H9 (cell line): ENCODE data around the gene EDA. TPM values are rescaled to one million over a fixed set of nuclear protein-coding genes. Genes with fewer than 3 reads are reported as not detected.

ENCODE experiments used
- DNase-seq: peaks from one replicate; pipeline ENCODE4 v3.0.0-alpha.2; 2017
- H2AFZ ChIP-seq: one replicate; pipeline ENCODE4 v1.6.1; 2013; ENCODE audit warnings: mild to moderate bottlenecking, low read length, control low read depth, moderate library complexity
- H2AK5ac ChIP-seq: 2 replicates; pipeline ENCODE4 v1.6.1; 2013; ENCODE audit warnings: low read length, control low read depth, mixed read lengths; ENCODE audit not compliant: insufficient read length
- H2BK120ac ChIP-seq: one replicate; pipeline ENCODE4 v1.6.1; 2013; ENCODE audit warnings: low read depth, mild to moderate bottlenecking, low read length, control low read depth, inconsistent platforms; ENCODE audit not compliant: poor library complexity, severe bottlenecking
- H2BK12ac ChIP-seq: 2 replicates; pipeline ENCODE4 v1.6.1; 2013; ENCODE audit warnings: low read length, control low read depth, mixed read lengths, low read depth; ENCODE audit not compliant: insufficient read length
- H2BK15ac ChIP-seq: 2 replicates; pipeline ENCODE4 v1.6.1; 2013; ENCODE audit warnings: low read depth, low read length, control low read depth
- H2BK20ac ChIP-seq: one replicate; pipeline ENCODE4 v1.6.1; 2013; ENCODE audit warnings: low read depth, mild to moderate bottlenecking, low read length, control low read depth, inconsistent platforms; ENCODE audit not compliant: poor library complexity, severe bottlenecking
- H2BK5ac ChIP-seq: 2 replicates; pipeline ENCODE4 v1.6.1; 2013; ENCODE audit warnings: low read length, control low read depth, mixed read lengths; ENCODE audit not compliant: insufficient read length
- H3K14ac ChIP-seq: 2 replicates; pipeline ENCODE4 v1.6.1; 2013; ENCODE audit warnings: low read length, control low read depth; ENCODE audit not compliant: insufficient read depth
- H3K18ac ChIP-seq: 2 replicates; pipeline ENCODE4 v1.6.1; 2013; ENCODE audit warnings: low read depth, mild to moderate bottlenecking, mixed read lengths, low read length, control low read depth; ENCODE audit not compliant: insufficient read length
- H3K23ac ChIP-seq: 2 replicates; pipeline ENCODE4 v1.6.1; 2013; ENCODE audit warnings: low read length, control low read depth, mixed read lengths, low read depth; ENCODE audit not compliant: insufficient read length
- H3K23me2 ChIP-seq: 2 replicates; pipeline ENCODE4 v1.6.1; 2013; ENCODE audit warnings: low read depth, mild to moderate bottlenecking, mixed read lengths, low read length, control low read depth; ENCODE audit not compliant: insufficient read length, poor library complexity, severe bottlenecking
- H3K27ac ChIP-seq: 2 replicates; pipeline ENCODE4 v1.5.1; 2013; ENCODE audit warnings: low read length, control low read depth, mixed read lengths, low read depth; ENCODE audit not compliant: insufficient read length
- H3K27me3 ChIP-seq: 2 replicates; pipeline ENCODE4 v1.6.1; 2013; ENCODE audit warnings: low read length, control low read depth, inconsistent platforms; ENCODE audit not compliant: insufficient read depth
- H3K4ac ChIP-seq: 2 replicates; pipeline ENCODE4 v1.6.1; 2013; ENCODE audit warnings: low read depth, mild to moderate bottlenecking, control low read depth, inconsistent platforms, low read length, moderate library complexity
- H3K4me1 ChIP-seq: 2 replicates; pipeline ENCODE4 v1.6.1; 2013; ENCODE audit warnings: low read length, control low read depth, inconsistent platforms; ENCODE audit not compliant: insufficient read depth
- H3K4me2 ChIP-seq: 2 replicates; pipeline ENCODE4 v1.6.1; 2013; ENCODE audit warnings: low read length, control low read depth, mixed read lengths; ENCODE audit not compliant: insufficient read length, insufficient read depth
- H3K56ac ChIP-seq: 2 replicates; pipeline ENCODE4 v1.6.1; 2013; ENCODE audit warnings: low read depth, mild to moderate bottlenecking, mixed read lengths, low read length, control low read depth; ENCODE audit not compliant: insufficient read length
- H3K79me1 ChIP-seq: 2 replicates; pipeline ENCODE4 v1.6.1; 2013; ENCODE audit warnings: low read depth, mild to moderate bottlenecking, moderate library complexity, low read length, control low read depth, inconsistent platforms; ENCODE audit not compliant: insufficient read depth, poor library complexity, severe bottlenecking
- H3K79me2 ChIP-seq: 2 replicates; pipeline ENCODE4 v1.6.1; 2013; ENCODE audit warnings: low read length, control low read depth, inconsistent platforms; ENCODE audit not compliant: insufficient read depth
- H3K9ac ChIP-seq: 2 replicates; pipeline ENCODE4 v1.6.1; 2013; ENCODE audit warnings: low read length, control low read depth, mixed read lengths; ENCODE audit not compliant: insufficient read length; ENCODE audit errors: extremely low read depth
- H3K9me3 ChIP-seq: one replicate; pipeline ENCODE4 v1.6.1; 2013; ENCODE audit warnings: low read depth, low read length, inconsistent platforms; ENCODE audit not compliant: control insufficient read depth
- H3T11ph ChIP-seq: one replicate; pipeline ENCODE4 v1.6.1; 2013; ENCODE audit warnings: mild to moderate bottlenecking, low read length, control low read depth, inconsistent platforms
- H4K20me1 ChIP-seq: one replicate; pipeline ENCODE4 v1.6.1; 2013; ENCODE audit not compliant: control insufficient read depth, insufficient read length, insufficient read depth
- H4K5ac ChIP-seq: 2 replicates; pipeline ENCODE4 v1.6.1; 2013; ENCODE audit warnings: low read depth, mild to moderate bottlenecking, mixed read lengths, low read length, control low read depth; ENCODE audit not compliant: insufficient read length
- H4K8ac ChIP-seq: replicated peaks from 2 replicates; pipeline ENCODE4 v1.6.1; 2013; ENCODE audit warnings: low read length, control low read depth, mixed read lengths, low read depth; ENCODE audit not compliant: insufficient read length
- H4K91ac ChIP-seq: 2 replicates; pipeline ENCODE4 v1.6.1; 2013; ENCODE audit warnings: low read depth, mild to moderate bottlenecking, moderate library complexity, mixed read lengths, low read length, control low read depth; ENCODE audit not compliant: insufficient read length
- H3K27ac Mint-ChIP-seq, 3 experiments: 2 replicates in 2 of 3; 3 replicates in 1 of 3; pipeline ENCODE4 v1.8.0; 2020 to 2021; ENCODE audit warnings: mixed read lengths in 3 of 3, mild to moderate bottlenecking in 1 of 3, moderate library complexity in 1 of 3
- H3K27me3 Mint-ChIP-seq: 2 replicates; pipeline ENCODE4 v1.8.0; 2021; ENCODE audit warnings: low read depth, mild to moderate bottlenecking, moderate library complexity, mixed read lengths
- H3K36me3 Mint-ChIP-seq, 3 experiments: 2 replicates in 2 of 3; 3 replicates in 1 of 3; pipeline ENCODE4 v1.8.0; 2020 to 2021; ENCODE audit warnings: low read depth in 3 of 3, mixed read lengths in 3 of 3; ENCODE audit not compliant: insufficient read depth in 1 of 3
- H3K4me1 Mint-ChIP-seq, 2 experiments: 2 replicates each; pipeline ENCODE4 v1.8.0; 2020; ENCODE audit warnings: mixed read lengths in 2 of 2
- H3K4me3 Mint-ChIP-seq, 2 experiments: 2 replicates in 1 of 2; 3 replicates in 1 of 2; pipeline ENCODE4 v1.8.0; 2020 to 2021; ENCODE audit warnings: mild to moderate bottlenecking in 2 of 2, mixed read lengths in 2 of 2, moderate library complexity in 1 of 2
- H3K9me3 Mint-ChIP-seq, 2 experiments: 2 replicates in 1 of 2; 3 replicates in 1 of 2; pipeline ENCODE4 v1.8.0; 2020; ENCODE audit warnings: mild to moderate bottlenecking in 2 of 2, mixed read lengths in 2 of 2, moderate library complexity in 1 of 2
- CTCF ChIP-seq: fragments of 200-600 bp; sonication (generic); conservative IDR thresholded peaks from 3 replicates; pipeline ENCODE4 v1.8.0; 2021; ENCODE audit warnings: antibody characterized with exemption, mild to moderate bottlenecking
- WGBS: extraction: QIAGEN DNeasy Blood & Tissue Kit; methylation state at CpG from one replicate; pipeline ENCODE4 v1.1.7; 2013; ENCODE audit warnings: missing lambda C conversion rate, low lambda C conversion rate, mixed read lengths; ENCODE audit not compliant: insufficient read length; ENCODE audit errors: extremely low coverage; 5-methylcytosine and 5-hydroxymethylcytosine counted together
- total RNA-seq: library from RNA; stranded (reverse); gene quantifications from 2 replicates; pipeline ENCODE4 v1.2.1, GENCODE V29; 2021

Gene EDA
- total RNA-seq, 1 experiment from 2014 or later = 7.7 TPM

- H2AK5ac ChIP-seq = no peak overlapping the region
- Mint-ChIP-seq H3K4me3 (no peak overlapping the region), H3K36me3 (peaks cover 0 to 10% (median 2%) of the 10 kb centered on the region in 3 experiments; a peak in 2 of 7 replicates), H3K4me1 (peaks cover 17 to 28% of the 10 kb centered on the region in 2 experiments), H3K27ac (no peak overlapping the region), H3K27me3 (peaks cover 6% of the 10 kb centered on the region), H3K9me3 (peaks cover 54 to 70% of the 10 kb centered on the region in 2 experiments)
- H2BK12ac ChIP-seq = no peak overlapping the region
- H2BK120ac ChIP-seq = no peak overlapping the region
- H3K9me3 ChIP-seq = peaks cover 41% of the 10 kb centered on the region
- no peak overlapping the region for H3T11ph ChIP-seq
- no peak overlapping the region for H2BK5ac ChIP-seq
- H3K9ac ChIP-seq = no peak overlapping the region
- H4K91ac ChIP-seq = no peak overlapping the region
- no peaks in the 10 kb centered on the region for H4K20me1 ChIP-seq
- no peaks in the 10 kb centered on the region for H3K4me1 ChIP-seq
- no peak for DNase-seq
- no peak overlapping the region for H4K5ac ChIP-seq
- no peak overlapping the region for H2AFZ ChIP-seq
- H3K56ac ChIP-seq = no peak overlapping the region
- TF ChIP-seq CTCF = no peak
- H3K23me2 ChIP-seq = no peaks in the 10 kb centered on the region
- H3K23ac ChIP-seq = no peak overlapping the region
- no peak overlapping the region for H3K4ac ChIP-seq
- no peaks in the 10 kb centered on the region for H3K79me1 ChIP-seq
- no peak overlapping the region for H3K18ac ChIP-seq
- H3K79me2 ChIP-seq = no peaks in the 10 kb centered on the region
- H2BK15ac ChIP-seq = no peak overlapping the region
- H2BK20ac ChIP-seq = no peak overlapping the region
- no peak overlapping the region for H4K8ac ChIP-seq
- no peak overlapping the region for H3K14ac ChIP-seq
- no peak overlapping the region for H3K27ac ChIP-seq
- H3K4me2 ChIP-seq = no peak overlapping the region
- H3K27me3 ChIP-seq = no peaks in the 10 kb centered on the region
- no CpG with 5 or more reads among the region's 3 CpGs for WGBS
Observed at GRCh38 chrX:69568828-69569227, 47.1 kb upstream of the EDA start.
